HG03342 (cell line): ENCODE measurements around the gene BTG1.
A peak's percentile ranks its signal among the peaks of the same experiment; 100 is the strongest.

Experiments
- ATAC-seq: cut with Tn5 transposase; IDR thresholded peaks from one replicate; pipeline ENCODE4 v1.9.1; 2021; ENCODE audit warnings: mild to moderate bottlenecking, moderate library complexity; ENCODE audit not compliant: unreplicated experiment

The BTG1 gene

DNA sequence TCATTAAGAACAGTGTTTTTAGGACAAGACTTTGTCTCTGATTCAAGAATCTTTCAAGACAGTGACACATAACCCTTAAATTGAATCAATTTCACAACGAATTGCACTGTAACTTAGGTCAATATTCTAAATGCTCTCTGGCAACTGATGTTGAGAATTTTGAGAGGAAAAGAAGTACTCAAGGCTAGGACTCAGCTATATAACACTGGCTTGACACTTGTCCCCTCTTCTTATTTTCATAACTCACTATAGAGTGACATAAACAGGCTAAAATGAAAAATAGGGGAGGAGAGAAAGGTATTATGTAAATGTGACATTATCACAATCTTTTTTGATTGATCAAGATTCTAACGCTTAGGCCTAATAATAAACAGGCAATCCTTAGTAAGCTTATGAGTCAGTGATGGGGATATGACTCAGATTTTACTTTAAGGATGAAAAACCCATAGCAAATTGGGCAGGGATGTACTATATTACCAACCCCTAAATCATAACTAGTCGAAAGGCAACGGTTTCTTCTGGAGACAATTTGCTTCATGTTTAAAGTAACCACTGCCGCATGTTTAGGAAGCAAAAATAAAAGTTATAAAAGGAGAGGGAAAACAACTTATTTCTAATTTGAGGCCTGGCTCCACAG, 10.9 kb downstream of the BTG1 start:
- no peak for ATAC-seq

DNA sequence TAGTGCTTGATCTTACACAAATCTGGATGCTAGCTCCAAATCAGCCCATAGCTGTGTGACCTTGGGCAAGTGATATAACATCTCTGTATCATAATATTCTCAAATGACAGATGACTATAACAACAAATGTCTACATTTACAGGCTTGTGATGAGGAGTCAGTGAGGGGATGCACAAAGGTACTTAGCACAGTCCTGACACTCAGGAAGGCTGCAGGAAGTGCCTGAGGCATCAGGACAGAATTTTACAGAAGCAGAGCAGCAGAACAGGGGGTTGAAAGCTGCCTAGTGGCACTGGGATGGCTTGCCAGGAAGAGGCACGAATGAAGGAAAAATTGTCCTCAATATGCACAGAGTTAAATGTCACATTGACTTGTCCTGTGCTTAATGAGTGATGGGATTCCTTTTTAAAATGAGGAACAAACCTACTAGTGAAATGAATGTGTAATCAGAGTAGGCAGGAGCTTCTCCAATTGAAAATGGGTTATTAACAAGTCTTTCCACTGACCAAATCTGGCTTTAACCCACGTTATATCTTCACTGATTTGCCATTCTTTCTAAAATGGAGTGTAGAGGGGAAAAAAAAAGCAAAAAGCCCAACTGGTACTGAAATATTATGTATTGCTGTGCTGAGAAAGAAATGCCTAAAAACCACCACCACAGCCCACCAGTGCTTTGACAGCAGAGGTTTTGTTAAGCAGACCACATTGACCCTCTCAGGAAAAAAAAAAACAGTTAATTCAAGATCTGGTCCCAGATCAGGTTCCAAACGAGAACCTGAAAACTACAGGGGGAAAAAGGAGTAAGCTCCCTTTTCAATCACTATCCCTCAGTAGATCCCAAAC, 11.6 kb downstream of the BTG1 start:
- peak; percentile 34 for ATAC-seq

DNA sequence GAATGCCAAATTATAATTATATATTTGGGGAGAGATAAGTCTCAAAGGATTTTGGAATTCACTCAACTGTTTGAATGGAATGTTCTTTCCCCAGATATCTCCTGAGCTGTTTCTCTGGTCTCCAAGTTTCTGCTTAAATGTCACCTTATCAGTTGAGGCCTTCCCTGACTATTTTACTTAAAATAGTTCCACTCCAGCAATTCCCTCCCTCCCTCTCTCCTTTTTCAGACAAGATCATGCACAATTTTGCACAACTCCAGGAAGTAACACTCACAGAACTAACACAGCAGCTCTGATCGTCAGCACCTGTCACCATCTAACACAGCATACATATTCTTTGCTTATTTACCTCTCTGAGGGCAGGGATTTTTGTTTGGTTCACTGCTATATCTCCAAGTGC, 12.5 kb downstream of the BTG1 start:
- no peak for ATAC-seq

DNA sequence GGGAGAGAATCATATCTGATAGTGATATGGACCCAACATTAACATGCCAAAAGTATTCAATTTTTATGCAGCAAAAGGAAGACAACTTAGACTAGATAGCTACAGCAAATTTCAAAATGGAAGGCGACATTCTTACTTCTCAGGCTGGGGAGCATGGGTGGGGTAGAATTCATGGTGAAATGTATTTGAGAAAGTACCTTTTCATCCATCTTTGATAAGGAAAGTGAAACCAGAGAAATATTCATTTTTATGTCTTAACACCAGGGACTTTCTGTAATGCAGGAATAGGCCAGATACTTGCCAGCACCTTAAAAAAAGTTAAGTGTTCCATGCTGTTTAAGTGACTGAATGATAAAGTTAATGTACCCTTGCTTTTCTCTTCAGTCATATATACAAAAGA, 13.4 kb downstream of the BTG1 start:
- no peak for ATAC-seq

DNA sequence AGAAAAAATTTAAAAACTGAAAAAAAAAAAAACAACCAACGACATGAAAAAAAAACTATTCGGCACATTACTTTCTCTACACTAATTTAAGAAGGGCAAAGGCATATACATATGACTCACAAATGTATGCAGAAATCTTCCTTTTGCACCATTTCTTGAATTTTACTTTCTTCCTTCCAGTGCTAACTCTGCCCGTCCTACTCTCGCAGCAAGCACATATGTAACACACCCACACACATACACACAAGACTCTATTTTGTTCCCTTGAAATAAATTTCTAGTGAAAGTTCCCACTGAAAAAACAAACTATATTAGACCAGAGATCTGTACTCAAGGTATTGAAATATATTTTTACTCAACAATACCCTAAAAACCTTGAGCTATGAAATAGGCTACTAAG, 14.6 kb downstream of the BTG1 start:
- no peak for ATAC-seq

DNA sequence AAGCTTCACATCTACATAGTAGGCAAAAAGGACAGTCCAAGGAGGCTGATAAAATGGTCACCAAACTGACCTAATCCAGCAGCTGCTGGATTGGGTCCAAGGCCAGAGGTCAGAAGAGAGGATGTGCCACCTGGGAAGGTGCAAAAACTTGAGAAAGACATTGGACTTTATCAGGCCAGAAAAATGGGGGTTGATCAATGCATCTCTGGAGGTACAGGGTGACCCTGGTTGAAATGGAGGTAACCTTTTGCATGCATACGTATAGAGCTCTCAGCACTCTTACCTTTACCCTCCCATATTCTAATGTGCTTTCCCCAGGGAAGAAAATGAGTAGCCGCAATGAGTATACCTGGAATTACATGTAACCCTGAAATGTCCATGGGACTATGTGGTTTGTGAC, 16.0 kb downstream of the BTG1 start:
- ATAC-seq = no peak

DNA sequence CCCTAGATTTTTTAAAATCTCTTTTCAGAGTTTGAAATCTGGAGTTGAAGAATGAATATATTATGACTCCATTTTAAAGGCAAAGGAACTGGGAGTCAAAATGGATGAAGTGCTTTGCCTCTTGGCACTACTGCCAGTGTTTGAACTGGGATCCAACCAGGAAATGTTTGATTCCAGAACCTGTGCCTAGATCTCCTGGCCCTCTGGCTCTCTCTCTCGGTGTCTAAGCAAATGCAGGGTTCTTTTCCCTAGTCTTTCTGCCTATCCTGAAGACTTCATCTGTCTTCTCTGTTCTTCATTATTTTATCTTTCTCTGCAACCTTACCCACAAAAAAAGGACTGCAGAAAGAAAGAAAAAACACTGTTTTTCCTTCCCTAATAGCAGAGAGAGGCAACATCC, 17.0 kb downstream of the BTG1 start:
- no peak for ATAC-seq

DNA sequence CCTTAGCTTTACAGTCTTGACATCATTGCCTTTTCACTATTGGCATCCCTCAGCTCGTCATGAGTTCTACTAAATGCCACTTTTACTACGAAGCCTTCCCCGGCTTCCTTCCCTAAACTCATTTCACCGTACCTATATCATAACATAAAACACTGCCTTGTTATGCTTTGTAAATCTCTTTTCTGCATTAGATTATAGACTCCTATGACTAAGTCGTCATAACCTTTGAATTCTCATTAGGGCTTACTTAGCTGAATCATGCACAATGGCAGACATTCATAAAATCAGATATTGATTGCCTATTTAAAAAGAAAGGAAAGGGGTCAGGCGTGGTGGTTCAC, 21.0 kb downstream of the BTG1 start:
- no peak for ATAC-seq

DNA sequence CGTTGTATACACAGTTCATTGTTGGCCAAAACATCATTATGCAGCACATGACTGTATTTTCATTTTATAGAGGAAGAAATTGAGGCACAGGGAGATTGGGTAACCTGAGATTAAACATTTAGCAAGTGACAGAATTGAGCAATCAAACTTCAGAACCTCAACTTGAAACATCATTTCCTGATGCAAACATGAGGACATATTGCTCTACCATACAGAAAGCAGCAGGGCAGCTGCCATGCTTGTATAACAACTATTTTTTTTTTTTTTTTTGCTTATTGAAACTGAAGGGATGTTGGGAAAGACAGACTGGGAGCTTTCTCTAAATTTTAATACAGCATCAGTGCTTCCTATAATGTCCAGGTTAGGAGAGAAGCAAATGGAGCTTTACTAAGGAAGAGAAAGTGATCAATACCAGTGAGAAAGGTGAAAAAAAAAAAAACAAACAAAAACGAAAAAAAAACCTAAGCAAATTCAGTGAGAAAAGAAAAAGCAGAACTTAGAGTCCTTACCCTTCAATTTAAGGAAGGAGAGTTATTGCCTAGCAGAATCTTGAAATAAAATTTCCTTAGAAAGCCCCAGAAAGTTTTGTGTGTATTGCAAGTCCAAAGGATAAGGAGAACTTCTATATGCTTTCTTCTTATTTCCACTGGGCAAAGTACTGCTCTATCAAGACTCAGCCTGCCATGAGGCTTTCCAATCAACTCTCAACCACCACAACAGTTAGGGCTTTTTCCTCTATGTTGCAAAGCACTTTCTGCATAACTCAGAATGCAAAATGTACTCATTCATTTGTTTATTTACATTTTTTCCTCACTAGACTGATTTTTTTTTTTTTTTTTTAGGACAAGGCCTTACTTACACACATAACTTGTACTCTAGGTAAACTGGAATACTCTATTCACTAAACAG, 21.6 kb downstream of the BTG1 start:
- no peak for ATAC-seq

DNA sequence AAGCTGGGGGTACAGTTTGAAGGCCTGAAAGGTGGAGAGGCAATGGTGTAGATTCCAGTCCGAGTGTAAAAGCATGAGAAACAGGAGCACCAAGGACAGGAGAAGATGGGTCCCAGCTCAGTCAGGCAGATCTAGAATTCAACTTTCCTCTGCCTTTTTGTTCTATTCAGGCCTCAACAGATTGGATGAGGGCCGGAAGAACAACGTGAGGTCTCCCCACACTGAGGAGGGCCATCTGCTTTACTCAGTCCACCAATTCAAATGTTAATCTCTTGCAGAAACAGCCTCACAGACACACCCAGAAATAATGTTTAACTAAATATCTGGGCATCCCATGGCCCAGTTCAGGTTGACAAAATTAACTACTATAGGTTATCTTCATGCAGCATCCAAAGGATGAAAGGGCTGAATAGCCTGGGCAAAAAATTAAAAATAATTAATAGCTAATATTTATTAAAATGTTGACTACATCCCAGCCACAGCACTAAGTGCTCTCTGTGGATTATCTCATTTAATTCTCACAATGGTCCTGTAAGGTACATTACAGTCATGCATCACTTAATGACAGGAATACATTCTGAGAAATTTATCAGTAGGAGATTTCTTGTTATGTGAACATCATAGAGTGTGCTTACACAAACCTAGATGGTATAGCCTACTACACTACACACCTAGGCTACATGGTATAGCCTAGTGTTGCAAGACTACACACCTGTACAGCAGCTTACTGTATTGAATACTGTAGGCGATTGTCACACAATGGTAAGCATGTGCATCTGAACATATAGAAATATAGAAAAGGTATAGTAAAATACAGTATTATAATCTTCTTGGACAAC, 22.5 kb downstream of the BTG1 start:
- ATAC-seq = no peak

DNA sequence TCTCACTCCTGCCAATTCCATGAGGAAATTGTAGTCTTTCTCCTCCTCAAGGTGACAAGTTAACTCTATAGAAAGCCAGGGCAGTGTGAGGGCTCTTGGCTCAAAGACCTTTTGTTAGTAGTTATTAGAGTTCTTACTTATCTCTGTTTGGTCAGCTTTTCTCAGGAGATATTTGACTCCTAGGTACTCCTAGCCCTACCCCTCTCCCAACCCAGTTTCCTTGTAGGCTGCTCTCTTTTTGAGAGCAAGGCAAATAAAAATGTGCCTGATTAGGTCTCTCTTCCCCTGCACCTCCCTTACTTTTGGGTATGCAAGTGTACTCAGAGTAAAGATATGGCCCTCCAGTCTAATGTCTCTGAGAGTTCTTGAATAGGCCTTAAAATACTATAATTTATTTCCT, 23.8 kb downstream of the BTG1 start:
- no peak for ATAC-seq

DNA sequence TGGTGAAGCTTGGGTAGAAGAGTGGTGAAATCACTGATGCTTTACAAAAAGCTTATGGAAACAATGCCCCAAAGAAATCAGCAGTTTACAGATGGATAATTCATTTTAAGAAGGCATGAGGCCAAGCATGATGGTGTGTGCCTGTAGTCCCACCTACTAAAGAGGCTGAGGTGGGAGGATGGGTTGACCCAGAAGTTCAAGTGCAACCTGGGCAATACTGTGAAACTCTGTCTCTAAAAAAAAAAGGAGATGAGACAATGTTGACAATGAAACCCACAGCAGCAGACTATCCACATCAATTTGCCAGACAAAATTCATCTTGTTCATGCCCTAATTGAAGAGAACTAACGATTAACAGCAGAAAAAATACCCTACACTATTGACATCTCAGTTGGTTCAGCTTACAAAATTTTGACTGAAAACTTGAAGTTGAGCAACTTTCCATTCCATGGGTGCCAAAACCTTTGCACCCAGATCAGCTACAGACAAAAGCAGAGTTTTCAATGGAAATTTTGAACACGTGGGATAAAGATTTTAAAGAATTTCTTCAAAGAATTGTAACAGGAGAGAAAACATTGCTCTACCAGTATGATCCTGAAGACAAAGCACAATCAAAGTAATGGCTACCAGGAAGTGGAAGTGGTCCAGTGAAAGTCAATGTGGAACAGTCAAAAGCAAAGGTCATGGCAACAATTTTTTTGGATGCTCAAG, 26.7 kb downstream of the BTG1 start:
- no peak for ATAC-seq

DNA sequence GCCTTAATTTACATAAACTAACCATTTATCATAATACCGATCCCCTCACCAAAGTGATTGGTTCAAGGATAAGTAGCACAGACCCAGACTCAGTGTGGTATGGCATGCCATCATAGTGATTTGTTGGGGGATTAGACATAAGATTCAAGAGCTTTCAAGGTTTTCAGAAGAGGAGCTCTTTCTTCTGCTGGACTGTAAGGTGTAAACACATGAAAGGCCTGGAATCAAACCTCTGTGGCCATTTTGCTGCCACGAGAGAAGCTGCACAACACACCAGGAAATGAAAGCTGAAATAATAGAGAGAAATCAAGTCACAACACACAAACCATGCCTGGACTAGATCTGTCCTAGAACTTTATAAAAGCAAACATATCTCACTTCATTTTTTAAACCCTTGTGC, 30.8 kb downstream of the BTG1 start:
- no peak for ATAC-seq

DNA sequence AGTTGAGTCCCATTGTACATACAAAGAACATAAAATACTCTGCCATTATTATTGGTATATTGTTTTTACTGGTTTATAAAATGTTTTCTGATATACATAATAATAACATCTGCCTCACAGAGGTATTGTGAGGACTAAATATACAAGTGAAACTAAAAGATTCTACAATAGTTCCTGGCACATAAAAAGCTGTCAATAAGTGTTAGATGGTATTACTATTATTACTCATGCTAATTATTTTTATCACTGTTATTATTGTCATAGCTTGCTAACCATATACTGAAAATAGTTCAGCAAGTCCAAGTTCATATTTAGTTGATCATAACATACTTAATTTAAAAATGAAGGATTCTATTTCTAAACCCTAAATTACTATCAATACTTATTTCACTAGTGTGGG, 34.4 kb downstream of the BTG1 start:
- ATAC-seq = peak; percentile 74

DNA sequence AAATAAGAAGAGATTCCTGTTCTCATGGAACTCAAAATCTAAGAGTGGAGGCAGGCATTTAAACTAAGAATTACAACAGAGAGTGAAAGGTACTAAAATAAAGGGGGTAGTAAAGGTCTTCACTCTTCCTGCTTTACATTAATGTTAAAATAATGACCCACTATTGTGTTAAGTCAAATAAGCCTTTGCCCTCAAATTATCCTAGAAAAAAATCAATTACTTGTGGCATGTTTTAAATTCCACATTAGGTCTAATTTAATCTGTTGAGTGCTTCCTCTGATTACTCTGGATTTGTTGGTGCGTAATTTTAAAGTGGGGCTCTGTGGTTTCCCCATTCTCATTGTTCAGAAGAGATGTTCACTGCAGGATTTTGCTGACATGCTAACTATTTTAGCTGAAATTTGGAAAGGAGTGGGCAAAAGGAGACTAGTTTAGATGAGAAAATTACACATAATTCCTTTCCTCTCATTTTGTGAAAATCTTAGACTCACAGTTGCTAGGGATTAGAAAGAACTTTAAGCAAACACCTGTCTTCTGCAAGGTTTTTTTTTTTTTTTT, 35.5 kb downstream of the BTG1 start:
- no peak for ATAC-seq

DNA sequence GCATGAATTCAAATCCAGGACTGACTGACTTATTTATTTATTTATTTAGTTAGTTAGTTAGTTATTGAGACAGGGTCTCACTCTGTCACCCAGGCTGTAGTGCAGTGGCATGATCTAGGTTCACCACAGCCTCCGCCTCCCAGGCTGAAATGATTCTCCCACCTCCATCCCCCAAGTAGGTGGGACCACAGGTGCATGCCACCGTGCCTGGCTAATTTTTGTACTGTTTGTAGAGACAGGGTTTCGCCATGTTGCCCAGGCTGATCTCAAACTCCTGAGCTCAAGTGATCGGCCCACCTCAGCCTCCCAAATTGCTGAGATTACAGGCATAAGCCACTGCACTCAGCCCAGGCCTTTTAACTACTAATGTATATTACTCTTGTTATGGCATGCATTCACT, 36.0 kb downstream of the BTG1 start:
- no peak for ATAC-seq

DNA sequence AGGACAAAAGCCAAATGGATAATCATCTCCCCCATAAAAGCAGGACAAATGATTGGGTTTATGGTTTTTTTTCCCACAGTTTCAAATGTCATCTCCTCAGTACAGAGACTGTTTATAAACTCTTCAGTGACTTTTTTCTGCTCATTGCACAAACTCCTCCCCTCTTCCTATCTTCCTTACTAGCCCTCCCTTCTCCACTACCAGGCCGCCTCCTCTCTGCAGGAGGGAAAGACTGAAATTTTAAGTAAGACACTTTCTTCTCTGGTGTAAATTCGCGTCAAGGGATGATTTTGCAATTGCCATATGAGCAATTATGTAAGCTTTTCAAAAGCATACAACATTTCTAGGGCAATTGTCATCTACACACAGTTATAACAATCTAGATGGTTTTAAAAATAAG, 37.0 kb downstream of the BTG1 start:
- ATAC-seq = no peak

DNA sequence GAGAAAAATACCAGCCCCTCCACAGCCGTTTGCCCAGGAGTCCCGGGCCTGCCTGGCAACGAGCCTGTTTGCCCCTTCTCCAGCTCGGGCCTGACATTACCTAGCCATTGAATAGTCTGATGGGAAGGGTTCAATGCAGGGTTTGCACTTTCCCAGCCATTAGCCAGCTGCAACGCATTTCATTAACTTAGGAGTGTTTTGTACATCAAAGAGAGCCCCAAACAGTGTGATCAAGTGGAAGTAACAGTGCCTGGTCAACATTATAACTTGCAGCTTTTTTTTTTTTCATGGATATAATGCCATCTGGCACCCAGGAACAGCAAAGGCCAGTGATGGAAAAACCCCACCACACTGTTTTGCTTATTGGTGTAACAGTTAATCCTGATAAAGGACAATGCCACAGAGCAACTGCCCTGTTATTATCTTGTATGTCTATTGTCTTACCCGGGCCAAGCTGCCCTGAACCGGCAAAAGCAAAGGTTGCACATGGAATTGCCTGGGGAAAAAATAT, 38.0 kb downstream of the BTG1 start:
- ATAC-seq = no peak

DNA sequence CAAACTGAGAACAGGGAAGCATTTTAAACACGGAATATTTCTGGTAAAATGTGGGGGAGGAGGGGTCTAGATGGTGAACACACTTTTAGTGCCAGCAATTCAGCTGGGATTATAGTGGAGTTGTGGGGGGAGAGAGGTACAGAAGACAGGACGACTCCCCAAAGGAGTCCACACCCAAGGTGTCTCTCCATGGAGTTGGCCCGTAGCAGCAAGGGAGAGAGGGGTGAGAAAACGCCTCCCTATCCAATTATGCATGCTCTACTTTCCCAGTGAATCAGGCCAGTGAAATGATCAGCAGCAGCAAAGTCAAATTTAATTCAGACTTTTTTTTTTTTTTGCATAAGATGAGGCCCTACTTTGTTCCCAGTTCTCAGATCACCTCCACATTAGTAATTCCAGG, 38.6 kb downstream of the BTG1 start:
- no peak for ATAC-seq

DNA sequence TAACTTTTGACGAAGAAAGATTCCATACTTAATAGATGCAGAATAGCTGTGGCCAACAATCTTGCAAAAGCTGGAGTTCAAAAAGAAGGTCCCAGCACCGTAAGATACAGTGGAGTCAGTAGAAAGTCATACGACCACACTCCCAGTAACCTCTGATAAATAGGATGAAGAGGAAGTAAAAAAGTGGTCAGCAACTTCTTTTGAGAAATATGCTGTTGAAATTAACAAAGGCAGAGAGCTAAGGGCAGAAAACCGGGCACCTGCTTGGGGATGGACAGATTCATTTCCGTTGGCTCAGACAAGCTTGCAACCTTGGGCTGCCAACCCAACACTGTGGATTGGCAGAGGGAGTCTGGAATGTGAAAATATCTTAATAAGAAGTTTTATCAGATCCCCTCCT, 40.0 kb downstream of the BTG1 start:
- no peak for ATAC-seq
